CD4-positive, CD25-positive, alpha-beta regulatory T cell (primary cell): Measurements from ENCODE around the gene FOXP1. TPM values are rescaled to one million over a fixed set of nuclear protein-coding genes. Genes with fewer than 3 reads are reported as not detected.
"Not testable (repeated sequence)": the region's sequence is repeated elsewhere in the genome, so short reads cannot be mapped to it uniquely, and the experiment has no call there.

ENCODE experiments used
- ATAC-seq, 2 donors: fragments of 150-1000 bp; cut with Tn5 transposase; one replicate each; pipeline ENCODE4 v1.10.0; 2021; ENCODE audit warnings: low read depth in 2 of 2, moderate number of reproducible peaks in 2 of 2, moderate library complexity in 1 of 2
- DNase-seq, 3 donors: peaks; one replicate each; pipeline versions ENCODE4 v3.0.0 to v3.0.0-alpha.2; 2012 to 2022; ENCODE audit warnings: mixed read lengths in 1 of 3
- H3K27ac ChIP-seq: one replicate; pipeline ENCODE4 v1.7.0; 2013; ENCODE audit warnings: mild to moderate bottlenecking, low read length; ENCODE audit not compliant: insufficient read depth, poor library complexity, severe bottlenecking
- H3K27me3 ChIP-seq: one replicate; pipeline ENCODE4 v1.7.0; 2013; ENCODE audit warnings: low read length; ENCODE audit not compliant: control insufficient read depth, insufficient read depth
- H3K36me3 ChIP-seq: one replicate; pipeline ENCODE4 v1.7.0; 2013; ENCODE audit warnings: mild to moderate bottlenecking, low read length, moderate library complexity; ENCODE audit not compliant: control insufficient read depth, insufficient read depth
- H3K4me1 ChIP-seq: 2 replicates; pipeline ENCODE4 v1.7.0; 2013; ENCODE audit warnings: mild to moderate bottlenecking, low read length; ENCODE audit not compliant: insufficient read depth, control insufficient read depth, poor library complexity, severe bottlenecking
- H3K4me3 ChIP-seq: one replicate; pipeline ENCODE4 v1.7.0; 2013; ENCODE audit warnings: low read depth, mild to moderate bottlenecking, low read length, moderate library complexity
- H3K9me3 ChIP-seq, 2 experiments: 1 replicate in 1 of 2; 2 replicates in 1 of 2; pipeline ENCODE4 v1.7.0; 2013; ENCODE audit warnings: low read length in 2 of 2, mild to moderate bottlenecking in 1 of 2, moderate library complexity in 1 of 2; ENCODE audit not compliant: control insufficient read depth in 2 of 2
- H3K27ac Mint-ChIP-seq, 3 donors: one replicate each; pipeline ENCODE4 v1.8.0; 2020 to 2022; ENCODE audit warnings: mild to moderate bottlenecking in 3 of 3, mixed read lengths in 3 of 3, moderate library complexity in 2 of 3
- H3K27me3 Mint-ChIP-seq: one replicate; pipeline ENCODE4 v1.8.0; 2022; ENCODE audit warnings: mild to moderate bottlenecking, mixed read lengths
- H3K36me3 Mint-ChIP-seq: one replicate; pipeline ENCODE4 v1.8.0; 2020; ENCODE audit warnings: mixed read lengths
- H3K4me1 Mint-ChIP-seq, 4 donors: one replicate each; pipeline ENCODE4 v1.8.0; 2020 to 2022; ENCODE audit warnings: mixed read lengths in 4 of 4, mild to moderate bottlenecking in 1 of 4
- H3K4me3 Mint-ChIP-seq, 4 donors: one replicate each; pipeline ENCODE4 v1.8.0; 2020 to 2022; ENCODE audit warnings: mild to moderate bottlenecking in 4 of 4, mixed read lengths in 4 of 4, moderate library complexity in 3 of 4
- H3K9me3 Mint-ChIP-seq, 7 donors: one replicate each; pipeline ENCODE4 v1.8.0; 2020 to 2022; ENCODE audit warnings: mixed read lengths in 7 of 7, mild to moderate bottlenecking in 3 of 7, moderate library complexity in 2 of 7
- polyA plus RNA-seq, 4 donors: library from polyadenylated mRNA; unstranded; fragments of 300-500 nt; fragmentation: Illumina TruSeq; gene quantifications; one replicate each; pipeline ENCODE4 v1.2.3, GENCODE V29; 2021
- total RNA-seq: library from RNA; stranded (reverse); gene quantifications from one replicate; pipeline ENCODE4 v1.2.3, GENCODE V29; 2022

Gene FOXP1
- total and polyA plus RNA-seq, 5 donors from 2014 or later = 301 to 599 (median 346) TPM

- no peaks in the 10 kb centered on the region for H3K9me3 ChIP-seq
- ATAC-seq (no peak), DNase-seq (no peak)
- no peaks in the 10 kb centered on the region for H3K27me3 Mint-ChIP-seq
- H3K4me3 Mint-ChIP-seq = no peak overlapping the region
- no peaks in the 10 kb centered on the region for H3K4me1 ChIP-seq
- H3K36me3 Mint-ChIP-seq = peaks cover 69% of the 10 kb centered on the region
- H3K27ac Mint-ChIP-seq = peak overlapping the region in 1 of 3 donors; percentile 24
- H3K27ac ChIP-seq = no peak overlapping the region
- peaks cover 17 to 51% (median 33%) of the 10 kb centered on the region in 4 donors for H3K4me1 Mint-ChIP-seq
- H3K27me3 ChIP-seq = no peaks in the 10 kb centered on the region
- peaks cover 0 to 6% (median 0%) of the 10 kb centered on the region in 7 donors for H3K9me3 Mint-ChIP-seq
- H3K4me3 ChIP-seq = no peak overlapping the region
- H3K36me3 ChIP-seq = peaks cover 40% of the 10 kb centered on the region
Measured at GRCh38 chr3:71330505-71330904, 253.0 kb downstream of the FOXP1 start.

- Histone ChIP-seq H3K4me1 (no peaks in the 10 kb centered on the region), H3K9me3 (no peaks in the 10 kb centered on the region), H3K27me3 (no peaks in the 10 kb centered on the region), H3K27ac (no peak overlapping the region), H3K36me3 (peaks cover 37% of the 10 kb centered on the region), H3K4me3 (no peak overlapping the region)
- Mint-ChIP-seq H3K4me1 (peaks cover 17 to 47% (median 30%) of the 10 kb centered on the region in 4 donors), H3K27me3 (no peaks in the 10 kb centered on the region), H3K4me3 (no peak overlapping the region), H3K27ac (peak overlapping the region; percentile 11 to 67 (median 24)), H3K36me3 (peaks cover 65% of the 10 kb centered on the region), H3K9me3 (peaks cover 0 to 6% (median 0%) of the 10 kb centered on the region in 7 donors)
- DNase-seq (no peak), ATAC-seq (no peak)
Measured at GRCh38 chr3:71329817-71330216, 253.7 kb downstream of the FOXP1 start.

- peak overlapping the region in 1 of 3 donors; percentile 54 for H3K27ac Mint-ChIP-seq
- H3K36me3 Mint-ChIP-seq = peaks cover 60% of the 10 kb centered on the region
- peaks cover 17 to 47% (median 27%) of the 10 kb centered on the region in 4 donors for H3K4me1 Mint-ChIP-seq
- no peaks in the 10 kb centered on the region for H3K27me3 Mint-ChIP-seq
- Histone ChIP-seq H3K36me3 (peaks cover 32% of the 10 kb centered on the region), H3K4me3 (no peak overlapping the region), H3K27me3 (no peaks in the 10 kb centered on the region), H3K9me3 (no peaks in the 10 kb centered on the region), H3K4me1 (no peaks in the 10 kb centered on the region), H3K27ac (no peak overlapping the region)
- peaks cover 0 to 6% (median 0%) of the 10 kb centered on the region in 7 donors for H3K9me3 Mint-ChIP-seq
- ATAC-seq (no peak), DNase-seq (no peak)
- H3K4me3 Mint-ChIP-seq = no peak overlapping the region
Measured at GRCh38 chr3:71328926-71329325, 254.6 kb downstream of the FOXP1 start.

GRCh38 chr3:71327936-71328335 lies 255.6 kb downstream of the FOXP1 start:
- no peaks in the 10 kb centered on the region for H3K9me3 ChIP-seq
- H3K4me3 Mint-ChIP-seq = no peak overlapping the region
- H3K27me3 ChIP-seq = no peaks in the 10 kb centered on the region
- H3K27ac ChIP-seq = no peak overlapping the region
- no peak for DNase-seq
- no peak for ATAC-seq
- H3K27me3 Mint-ChIP-seq = no peaks in the 10 kb centered on the region
- no peaks in the 10 kb centered on the region for H3K4me1 ChIP-seq
- peaks cover 56% of the 10 kb centered on the region for H3K36me3 Mint-ChIP-seq
- peaks cover 27% of the 10 kb centered on the region for H3K36me3 ChIP-seq
- peak overlapping the region; percentile 27 to 74 (median 54) for H3K27ac Mint-ChIP-seq
- H3K4me1 Mint-ChIP-seq = peaks cover 14 to 48% (median 24%) of the 10 kb centered on the region in 4 donors
- H3K4me3 ChIP-seq = no peak overlapping the region
- H3K9me3 Mint-ChIP-seq = peaks cover 0 to 6% (median 0%) of the 10 kb centered on the region in 7 donors

- peaks cover 0 to 5% (median 0%) of the 10 kb centered on the region in 7 donors for H3K9me3 Mint-ChIP-seq
Measured at GRCh38 chr3:71325715-71326114, 257.8 kb downstream of the FOXP1 start.

GRCh38 chr3:71324224-71324623 lies 259.3 kb downstream of the FOXP1 start:
- H3K27ac ChIP-seq, H3K9me3 Mint-ChIP-seq, H3K4me1 ChIP-seq, H3K4me3 Mint-ChIP-seq, ATAC-seq, H3K4me3 ChIP-seq, H3K27me3 Mint-ChIP-seq, H3K27me3 ChIP-seq, H3K27ac Mint-ChIP-seq, H3K9me3 ChIP-seq, H3K36me3 ChIP-seq, DNase-seq: not testable (repeated sequence)
- peaks cover 6 to 38% (median 18%) of the 10 kb centered on the region in 4 donors for H3K4me1 Mint-ChIP-seq
- H3K36me3 Mint-ChIP-seq = peaks cover 40% of the 10 kb centered on the region

More at GRCh38 chr3:71325715-71326114, 257.8 kb downstream of the FOXP1 start:
- no peaks in the 10 kb centered on the region for H3K27me3 Mint-ChIP-seq
- H3K4me1 ChIP-seq = no peaks in the 10 kb centered on the region
- H3K27ac Mint-ChIP-seq = no peak overlapping the region
- no peak overlapping the region for H3K27ac ChIP-seq
- H3K27me3 ChIP-seq = no peaks in the 10 kb centered on the region
- no peaks in the 10 kb centered on the region for H3K9me3 ChIP-seq
- peaks cover 18% of the 10 kb centered on the region for H3K36me3 ChIP-seq
- H3K36me3 Mint-ChIP-seq = peaks cover 55% of the 10 kb centered on the region
- H3K4me3 Mint-ChIP-seq = no peak overlapping the region
- H3K4me3 ChIP-seq = no peak overlapping the region
- ATAC-seq (no peak), DNase-seq (no peak)
- peaks cover 11 to 47% (median 27%) of the 10 kb centered on the region in 4 donors for H3K4me1 Mint-ChIP-seq

GRCh38 chr3:71323558-71323957 lies 260.0 kb downstream of the FOXP1 start:
- no peak overlapping the region for H3K27ac ChIP-seq
- H3K36me3 Mint-ChIP-seq = peaks cover 40% of the 10 kb centered on the region
- peaks cover 9% of the 10 kb centered on the region for H3K36me3 ChIP-seq
- H3K4me1 ChIP-seq = no peaks in the 10 kb centered on the region
- peak overlapping the region in 2 of 3 donors; percentile 2 to 64 for H3K27ac Mint-ChIP-seq
- H3K9me3 ChIP-seq = no peaks in the 10 kb centered on the region
- H3K9me3 Mint-ChIP-seq = no peaks in the 10 kb centered on the region
- no peak overlapping the region for H3K4me3 ChIP-seq
- H3K27me3 Mint-ChIP-seq = no peaks in the 10 kb centered on the region
- ATAC-seq (no peak), DNase-seq (no peak)
- no peaks in the 10 kb centered on the region for H3K27me3 ChIP-seq
- H3K4me1 Mint-ChIP-seq = peaks cover 4 to 40% (median 22%) of the 10 kb centered on the region in 4 donors
- H3K4me3 Mint-ChIP-seq = no peak overlapping the region

- Histone ChIP-seq H3K4me1 (no peaks in the 10 kb centered on the region), H3K27me3 (no peaks in the 10 kb centered on the region), H3K27ac (no peak overlapping the region), H3K4me3 (no peak overlapping the region), H3K36me3 (peaks cover 4% of the 10 kb centered on the region), H3K9me3 (no peaks in the 10 kb centered on the region)
- H3K9me3 Mint-ChIP-seq = no peaks in the 10 kb centered on the region
- no peak overlapping the region for H3K4me3 Mint-ChIP-seq
- no peaks in the 10 kb centered on the region for H3K27me3 Mint-ChIP-seq
- H3K4me1 Mint-ChIP-seq = peaks cover 5 to 40% (median 21%) of the 10 kb centered on the region in 4 donors
- H3K36me3 Mint-ChIP-seq = peaks cover 31% of the 10 kb centered on the region
- H3K27ac Mint-ChIP-seq = no peak overlapping the region
- DNase-seq (no peak), ATAC-seq (no peak)
Measured at GRCh38 chr3:71322154-71322553, 261.4 kb downstream of the FOXP1 start.
